HEK293 (cell line): ENCODE results near the gene ABCF2.
A peak's percentile ranks its signal among the peaks of the same experiment; 100 is the strongest.

Source experiments
- CTCF ChIP-seq: fragments of 450-650 bp; formaldehyde crosslinking; IDR thresholded peaks from 2 replicates; pipeline ENCODE4 v1.5.1; 2016; ENCODE audit warnings: missing biosample characterization, missing genetic modification characterization
- ELK4 ChIP-seq: IDR thresholded peaks from 2 replicates; pipeline ENCODE4 v1.6.1; 2011; ENCODE audit warnings: mild to moderate bottlenecking, low read depth, low read length, borderline replicate concordance
- HIC1 ChIP-seq: fragments of 450-650 bp; formaldehyde crosslinking; IDR thresholded peaks from 2 replicates; pipeline ENCODE4 v1.5.1; 2016; ENCODE audit warnings: missing biosample characterization, missing genetic modification characterization
- HOXC10 ChIP-seq: sonication (generic); formaldehyde crosslinking; IDR thresholded peaks from 2 replicates; pipeline ENCODE4 v1.8.1; 2023; ENCODE audit warnings: mild to moderate bottlenecking, missing genetic modification reagents
- MYNN ChIP-seq: fragments of 450-650 bp; formaldehyde crosslinking; IDR thresholded peaks from 2 replicates; pipeline ENCODE4 v1.5.1; 2016; ENCODE audit warnings: missing biosample characterization, missing genetic modification characterization, borderline replicate concordance
- OSR2 ChIP-seq: fragments of 450-650 bp; formaldehyde crosslinking; IDR thresholded peaks from 2 replicates; pipeline ENCODE4 v1.5.1; 2016; ENCODE audit warnings: missing biosample characterization, missing genetic modification characterization
- PRDM2 ChIP-seq: fragments of 450-650 bp; formaldehyde crosslinking; IDR thresholded peaks from 2 replicates; pipeline ENCODE4 v1.5.1; 2016; ENCODE audit warnings: missing biosample characterization, missing genetic modification characterization, borderline replicate concordance
- TSHZ1 ChIP-seq: fragments of 450-650 bp; formaldehyde crosslinking; IDR thresholded peaks from 2 replicates; pipeline ENCODE4 v1.5.1; 2016; ENCODE audit warnings: missing biosample characterization, missing genetic modification characterization, borderline replicate concordance
- YY1 ChIP-seq: fragments of 450-650 bp; formaldehyde crosslinking; IDR thresholded peaks from 2 replicates; pipeline ENCODE4 v1.5.1; 2018; ENCODE audit warnings: missing biosample characterization, missing genetic modification characterization
- ZBTB26 ChIP-seq: fragments of 450-650 bp; formaldehyde crosslinking; optimal IDR thresholded peaks from 2 replicates; pipeline ENCODE3; 2016; ENCODE audit warnings: missing biosample characterization, mild to moderate bottlenecking, missing genetic modification characterization
- ZBTB48 ChIP-seq: fragments of 450-650 bp; formaldehyde crosslinking; IDR thresholded peaks from 2 replicates; pipeline ENCODE4 v1.5.1; 2016; ENCODE audit warnings: missing biosample characterization, missing genetic modification characterization
- ZNF138 ChIP-seq: fragments of 450-650 bp; formaldehyde crosslinking; IDR thresholded peaks from 2 replicates; pipeline ENCODE4 v1.5.1; 2016; ENCODE audit warnings: missing biosample characterization, missing genetic modification characterization, borderline replicate concordance
- ZNF169 ChIP-seq: fragments of 450-650 bp; formaldehyde crosslinking; IDR thresholded peaks from 2 replicates; pipeline ENCODE4 v1.5.1; 2016; ENCODE audit warnings: missing biosample characterization, missing genetic modification characterization
- ZNF350 ChIP-seq: fragments of 450-650 bp; formaldehyde crosslinking; IDR thresholded peaks from 2 replicates; pipeline ENCODE4 v1.5.0; 2017; ENCODE audit warnings: missing biosample characterization, mild to moderate bottlenecking, missing genetic modification characterization
- ZNF423 ChIP-seq: fragments of 450-650 bp; formaldehyde crosslinking; IDR thresholded peaks from 2 replicates; pipeline ENCODE4 v1.5.1; 2016; ENCODE audit warnings: missing biosample characterization, missing genetic modification characterization
- ZNF488 ChIP-seq: fragments of 450-650 bp; formaldehyde crosslinking; IDR thresholded peaks from 2 replicates; pipeline ENCODE4 v1.5.1; 2016; ENCODE audit warnings: missing biosample characterization, missing genetic modification characterization
- ZNF610 ChIP-seq: fragments of 450-650 bp; formaldehyde crosslinking; IDR thresholded peaks from 2 replicates; pipeline ENCODE4 v1.5.1; 2016; ENCODE audit warnings: missing biosample characterization, missing genetic modification characterization, borderline replicate concordance
- ZNF621 ChIP-seq: fragments of 450-650 bp; formaldehyde crosslinking; IDR thresholded peaks from 2 replicates; pipeline ENCODE4 v1.5.1; 2017; ENCODE audit warnings: missing biosample characterization, missing genetic modification characterization

The ABCF2 gene

GRCh38 chr7:151226875-151227782 is at the start of gene ABCF2 (continued):
- TF ChIP-seq HIC1: no peak
- no peak for TF ChIP-seq TSHZ1 (tag by site-specific recombination)
- no peak for TF ChIP-seq ZNF621
- no peak for TF ChIP-seq HOXC10 (CRISPR knock-in tag)
- no peak for TF ChIP-seq MYNN (tag by site-specific recombination)
- TF ChIP-seq ZNF138: no peak
- peak; percentile 83 for TF ChIP-seq ZBTB26
- TF ChIP-seq ZBTB48 (tag by site-specific recombination): peak; percentile 86
- TF ChIP-seq ZNF488 (tag by site-specific recombination): no peak
- no peak for TF ChIP-seq ZNF423
- TF ChIP-seq ELK4: no peak
- no peak for TF ChIP-seq ZNF169
- TF ChIP-seq ZNF610 (tag by site-specific recombination): peak; percentile 55
- peak; percentile 66; the same call in 1 of the 2 replicates for TF ChIP-seq CTCF (tag by site-specific recombination)
- no peak for TF ChIP-seq OSR2 (tag by site-specific recombination)
- no peak for TF ChIP-seq ZNF350 (tag by site-specific recombination)
- TF ChIP-seq PRDM2 (tag by site-specific recombination): no peak
- TF ChIP-seq YY1 (tag by site-specific recombination): no peak; the same call in 1 of the 2 replicates
